GM18870 (cell line): ENCODE results near the gene CIITA.
"Not testable (repeated sequence)": the region's sequence is repeated elsewhere in the genome, so short reads cannot be mapped to it uniquely, and the experiment has no call there.

Experiments
- ATAC-seq: cut with Tn5 transposase; IDR thresholded peaks from one replicate; pipeline ENCODE4 v1.9.1; 2021; ENCODE audit warnings: moderate library complexity; ENCODE audit not compliant: unreplicated experiment

CIITA gene

DNA sequence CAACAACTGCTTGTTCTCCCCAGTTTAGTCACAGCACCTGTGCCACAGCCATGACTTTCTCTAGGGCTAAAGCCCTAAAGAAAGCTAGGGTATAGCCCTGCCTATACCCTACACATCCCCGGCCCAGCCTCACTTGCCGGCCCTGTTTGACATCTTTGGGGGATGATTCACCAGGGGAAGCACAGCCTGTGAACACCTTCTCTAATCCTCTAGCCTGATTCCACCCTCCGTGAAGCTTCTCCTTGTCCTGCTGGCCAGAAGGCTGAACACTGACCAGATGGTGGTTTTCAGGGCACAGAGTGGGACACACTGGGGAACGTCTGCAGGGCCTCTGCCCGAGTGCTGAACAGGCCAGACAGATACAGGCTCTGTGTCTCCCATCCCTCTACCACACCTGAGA is 73.4 kb downstream of the CIITA start:
- no peak for ATAC-seq

DNA sequence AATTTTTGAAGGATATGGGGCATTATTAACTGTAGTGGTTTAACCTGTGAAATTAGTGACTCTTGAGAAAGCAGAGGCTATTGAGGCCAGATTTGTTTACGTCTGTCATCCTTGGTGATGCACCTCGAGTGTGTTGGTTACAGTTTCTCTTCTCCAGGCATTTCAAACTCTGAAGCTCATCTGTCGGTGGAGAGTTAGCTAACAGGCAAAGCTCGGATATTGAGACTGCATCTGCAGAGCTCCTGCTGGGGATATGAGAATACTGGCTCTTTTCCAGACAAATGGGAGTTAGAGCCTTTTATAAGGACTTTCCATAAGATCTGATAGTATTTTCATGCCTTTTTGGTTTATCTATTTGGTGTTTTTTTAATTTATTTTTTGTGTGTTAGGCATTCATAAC is 74.0 kb downstream of the CIITA start:
- no peak for ATAC-seq

DNA sequence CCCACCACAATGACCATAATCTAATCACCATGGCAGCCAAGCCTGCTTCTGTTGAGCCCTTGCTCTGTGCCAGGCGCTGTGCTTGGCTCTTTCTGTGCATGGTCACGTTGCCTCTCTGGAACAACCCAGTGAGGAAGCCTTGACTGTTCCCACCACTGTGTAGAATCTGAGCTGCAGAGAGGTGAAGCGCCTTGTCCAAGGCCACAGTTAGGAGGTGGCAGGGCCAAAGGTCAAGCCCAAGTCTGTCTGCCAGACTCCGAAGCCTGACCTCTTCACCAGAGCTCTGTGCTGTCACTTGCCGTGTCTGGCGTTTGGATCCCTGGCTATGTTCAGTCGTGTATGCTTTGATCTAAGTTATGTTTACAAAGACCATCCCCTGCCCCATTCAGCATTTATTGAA is 77.9 kb downstream of the CIITA start:
- ATAC-seq, result no peak

DNA sequence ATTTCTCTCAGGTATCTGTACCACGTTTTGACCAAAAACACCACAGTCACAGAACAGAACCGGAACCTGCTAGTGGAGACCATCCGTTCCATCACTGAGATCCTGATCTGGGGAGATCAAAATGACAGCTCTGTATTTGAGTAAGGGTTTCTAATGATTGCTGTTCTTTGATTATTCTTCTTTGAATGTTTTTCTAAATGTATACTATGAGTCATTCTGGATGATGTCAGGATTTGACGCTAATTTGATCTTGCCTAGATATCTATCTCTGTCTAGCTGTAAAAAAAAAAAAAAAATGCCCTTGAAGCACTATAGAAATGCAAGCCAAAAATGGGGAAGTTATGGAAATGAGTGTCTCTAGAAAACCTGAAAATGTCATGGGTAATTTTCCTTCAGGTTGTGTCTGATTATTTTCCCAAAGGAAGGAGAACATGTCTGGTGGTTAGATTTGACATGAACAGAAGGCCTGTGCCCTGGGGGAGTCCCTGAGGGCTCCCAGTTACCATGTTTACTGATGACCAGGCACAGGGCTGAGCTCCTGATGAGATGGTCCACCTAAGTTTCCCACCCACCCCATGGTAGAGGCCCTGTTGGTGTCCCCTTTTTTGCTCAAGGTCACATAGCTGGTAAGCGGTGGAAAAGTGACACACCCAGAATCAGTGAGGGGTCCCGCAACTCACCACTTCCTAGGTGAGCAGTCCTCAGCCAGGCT is 80.9 kb downstream of the CIITA start:
- ATAC-seq, result peak; percentile 54

DNA sequence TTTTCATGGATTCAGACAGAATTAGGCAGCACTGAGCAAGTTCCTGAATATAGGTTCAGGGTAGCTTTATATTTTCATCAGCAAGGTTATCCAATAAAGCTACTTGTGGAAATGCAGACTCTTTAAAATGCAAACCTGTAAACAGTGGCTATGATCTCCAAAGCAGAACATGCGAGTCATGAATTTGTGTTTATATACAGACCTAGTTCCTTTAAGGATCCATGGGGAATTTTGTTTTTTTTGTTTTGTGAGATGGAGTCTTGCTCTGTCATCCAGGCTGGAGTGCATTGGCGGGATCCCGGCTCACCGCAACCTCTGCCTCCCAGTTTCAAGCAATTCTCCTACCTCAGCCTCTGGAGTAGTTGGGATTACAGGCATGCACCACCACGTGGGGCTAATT is 82.2 kb downstream of the CIITA start:
- ATAC-seq, result no peak

DNA sequence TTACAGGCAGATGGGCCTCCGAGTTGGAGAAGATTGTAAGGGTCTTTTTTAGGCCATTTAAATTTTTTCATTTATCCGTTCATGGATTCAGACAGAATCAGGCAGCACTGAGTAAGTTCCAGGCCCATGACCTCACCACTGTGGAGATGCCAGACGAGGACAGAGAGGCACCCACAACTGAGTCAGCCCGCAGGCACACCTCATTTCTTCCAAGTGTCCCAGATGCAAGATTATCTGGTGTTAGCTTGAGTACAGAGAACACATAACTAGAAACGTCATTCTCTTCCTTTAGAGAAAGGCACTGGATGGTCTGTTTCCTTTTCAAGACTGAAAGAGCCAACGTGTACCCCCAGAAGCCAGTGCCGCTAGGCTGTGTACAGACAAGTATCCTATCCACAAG is 84.2 kb downstream of the CIITA start:
- no peak for ATAC-seq

DNA sequence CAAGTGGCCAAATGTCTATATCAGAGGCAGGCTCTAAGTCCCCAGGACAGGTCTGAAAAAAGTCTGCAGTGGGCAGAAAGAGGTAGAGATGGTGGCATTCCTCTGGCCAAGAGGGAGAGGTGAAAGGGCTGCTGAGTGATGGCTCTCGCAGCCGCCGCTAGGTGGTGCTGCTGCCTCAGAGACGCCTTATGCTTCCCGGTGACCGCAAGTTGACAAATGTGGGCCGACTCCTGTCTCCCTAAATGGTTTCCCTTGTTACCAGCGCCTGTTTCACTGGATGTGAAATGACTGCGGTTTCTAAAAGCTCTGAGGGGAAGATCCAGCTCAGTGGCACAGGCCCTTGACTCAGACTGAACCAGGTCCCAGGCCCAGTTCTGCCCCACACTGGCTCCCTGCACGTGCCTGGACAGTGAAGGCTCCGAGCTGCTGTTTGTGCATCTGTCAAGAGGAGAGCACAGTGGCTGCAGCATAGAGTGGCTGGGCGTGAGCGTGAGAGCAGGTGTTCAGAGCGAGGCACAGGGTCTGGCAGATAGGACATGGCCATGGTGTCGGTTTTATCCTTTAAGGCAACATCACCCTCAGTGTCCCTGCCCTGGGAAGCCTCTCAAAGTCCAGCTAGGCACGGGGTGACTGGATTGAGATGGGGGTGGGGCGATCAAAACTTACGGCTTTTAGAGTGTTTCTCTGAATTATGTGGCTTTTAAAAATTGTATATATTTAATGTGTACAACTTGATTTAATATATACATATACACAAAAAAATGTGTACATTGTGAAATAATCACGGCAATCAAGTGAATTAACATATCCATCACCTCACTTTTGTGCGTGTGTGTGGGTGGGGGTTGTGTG is 87.3 kb downstream of the CIITA start:
- peak; percentile 37 for ATAC-seq

DNA sequence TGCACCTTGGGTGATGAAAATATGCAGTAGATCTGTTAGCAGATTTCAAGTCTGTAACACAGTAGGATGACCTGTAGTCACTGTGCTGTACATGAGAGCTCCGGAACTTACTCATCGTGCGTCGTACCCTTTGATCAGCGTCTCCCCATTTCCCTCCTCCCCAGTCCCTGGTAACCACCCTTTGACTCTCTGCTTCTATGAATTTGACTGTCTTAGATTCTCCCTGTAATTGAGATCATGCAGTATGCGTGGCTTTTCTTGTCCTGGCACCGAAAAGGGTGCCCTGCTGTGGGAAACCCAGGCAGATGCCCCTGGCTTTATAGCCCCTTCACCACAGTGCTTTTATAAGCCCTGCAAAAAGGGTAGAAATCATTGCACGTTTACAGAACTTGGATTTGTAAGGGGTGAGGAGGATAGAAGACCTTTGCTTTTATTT is 87.9 kb downstream of the CIITA start:
- ATAC-seq, result peak; percentile 37

DNA sequence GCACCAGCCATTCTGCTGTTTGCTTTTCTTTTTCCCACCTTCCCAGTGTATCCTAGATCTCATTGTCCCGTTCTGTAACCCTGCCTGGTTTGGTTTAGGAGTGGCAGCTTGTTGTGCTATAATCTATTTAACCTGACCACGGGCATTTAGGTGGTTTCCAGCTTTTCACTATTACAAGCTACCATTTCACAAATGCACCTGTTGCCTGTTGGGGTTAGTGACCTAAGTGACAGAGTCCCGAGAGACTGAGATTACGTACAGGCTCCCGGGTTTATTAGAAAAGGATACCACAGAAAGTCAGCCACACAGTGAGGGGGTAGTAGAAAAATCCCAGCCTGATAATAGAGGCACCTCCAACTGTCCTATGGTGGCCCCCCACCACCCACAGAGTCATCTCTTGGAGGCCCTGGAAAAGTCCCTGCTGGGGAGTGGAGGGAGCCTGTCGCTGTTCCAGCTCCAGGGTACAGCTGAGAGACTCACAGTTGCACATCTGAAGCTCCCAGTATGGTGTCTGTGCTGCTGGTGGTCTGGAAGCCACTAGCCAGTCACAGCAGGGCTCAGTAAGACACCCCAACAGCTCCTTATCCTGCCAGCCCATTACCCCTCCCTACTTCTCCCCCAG is 88.5 kb downstream of the CIITA start:
- peak; percentile 76 for ATAC-seq

DNA sequence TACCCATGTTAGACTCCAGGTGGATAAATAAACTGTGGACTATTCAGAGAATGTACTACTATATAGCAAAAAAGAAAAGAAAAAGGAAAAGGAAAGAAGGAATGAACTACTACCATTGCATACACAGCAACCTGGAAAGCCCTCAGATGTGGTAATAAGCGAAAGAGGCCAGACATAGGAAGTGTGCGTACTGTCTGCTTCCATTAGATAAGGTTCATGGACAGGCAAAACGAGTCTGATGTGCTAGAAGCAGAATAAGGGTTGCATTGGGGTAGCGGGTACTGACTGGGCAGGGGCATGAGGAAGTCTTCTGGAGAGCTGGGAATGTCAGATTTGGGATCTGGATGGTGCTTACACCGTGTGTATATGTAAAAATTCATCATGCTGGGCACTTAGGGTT is 89.1 kb downstream of the CIITA start:
- ATAC-seq, result no peak

DNA sequence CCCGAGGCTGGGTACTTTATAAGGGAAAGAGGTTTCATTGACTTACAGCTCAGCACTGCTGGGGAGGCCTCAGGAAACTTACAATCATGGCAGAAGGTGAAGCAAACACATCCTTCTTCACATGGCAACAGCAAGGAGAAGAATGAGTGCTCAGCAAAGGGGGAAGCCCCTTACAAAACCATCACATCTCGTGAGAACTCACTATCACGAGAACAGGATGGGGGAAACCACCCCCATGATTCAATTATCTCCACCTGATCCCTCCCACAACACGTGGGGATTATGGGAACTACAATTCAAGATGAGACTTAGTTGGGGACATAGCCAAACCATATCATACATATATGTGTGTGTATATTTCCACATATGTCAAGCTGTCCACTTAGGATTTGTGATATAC is 89.6 kb downstream of the CIITA start:
- not testable (repeated sequence) for ATAC-seq

DNA sequence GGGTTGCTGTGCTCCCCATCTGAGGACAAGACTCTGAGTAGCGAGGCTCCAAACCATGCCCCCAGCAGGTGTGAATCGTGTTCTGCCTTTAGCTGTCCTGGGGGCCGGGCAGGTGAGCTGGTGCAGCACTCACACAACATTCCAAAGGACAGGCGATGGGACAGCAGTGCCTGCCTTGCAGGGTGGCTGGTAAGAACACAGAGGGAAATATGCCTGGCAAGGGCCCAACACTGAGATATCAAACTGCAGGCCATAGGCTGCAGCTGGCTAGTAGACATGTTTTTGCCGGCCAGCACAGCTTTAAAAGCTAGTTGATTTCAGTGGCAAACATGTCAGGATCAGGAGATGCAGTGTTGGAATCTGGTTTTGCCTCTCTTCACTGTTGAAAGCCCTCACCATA is 91.0 kb downstream of the CIITA start:
- ATAC-seq, result no peak

DNA sequence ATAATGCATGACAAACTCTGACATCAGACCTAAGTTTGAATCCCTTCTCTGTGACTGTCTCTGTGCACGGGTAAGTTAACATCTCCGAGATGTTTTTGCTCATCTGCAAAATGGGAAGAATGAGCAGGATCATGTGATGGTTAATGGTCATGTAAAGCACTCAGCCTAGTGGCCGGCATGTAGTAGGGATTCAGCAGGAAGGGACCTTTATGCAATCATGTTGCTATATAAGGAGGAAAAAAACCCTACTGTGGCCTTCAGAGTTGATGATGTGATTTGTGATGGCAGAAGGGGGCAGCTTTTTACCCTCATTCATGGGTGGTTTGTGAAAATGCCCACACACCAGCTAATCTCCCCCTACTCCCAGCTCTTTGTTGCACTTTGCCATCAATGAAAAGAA is 91.5 kb downstream of the CIITA start:
- no peak for ATAC-seq

DNA sequence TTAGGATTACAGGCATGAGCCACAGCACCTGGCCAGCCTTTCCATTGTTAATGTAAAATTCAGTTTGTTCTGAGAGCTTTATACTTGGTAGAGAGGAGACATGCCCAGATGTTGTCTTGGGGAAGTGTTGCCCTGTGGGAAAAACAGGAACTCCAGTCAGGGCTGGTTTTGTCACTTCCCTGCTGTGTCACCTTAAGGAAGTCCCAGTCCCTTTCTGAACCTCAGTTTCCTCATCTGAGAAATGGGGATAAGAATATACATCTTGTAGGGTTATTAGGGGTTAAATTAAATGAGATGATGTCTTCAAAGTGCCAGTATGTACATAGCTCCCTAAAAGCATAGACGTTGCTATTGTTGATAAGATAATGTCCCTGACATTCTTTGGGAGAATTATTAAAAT is 92.6 kb downstream of the CIITA start:
- no peak for ATAC-seq

DNA sequence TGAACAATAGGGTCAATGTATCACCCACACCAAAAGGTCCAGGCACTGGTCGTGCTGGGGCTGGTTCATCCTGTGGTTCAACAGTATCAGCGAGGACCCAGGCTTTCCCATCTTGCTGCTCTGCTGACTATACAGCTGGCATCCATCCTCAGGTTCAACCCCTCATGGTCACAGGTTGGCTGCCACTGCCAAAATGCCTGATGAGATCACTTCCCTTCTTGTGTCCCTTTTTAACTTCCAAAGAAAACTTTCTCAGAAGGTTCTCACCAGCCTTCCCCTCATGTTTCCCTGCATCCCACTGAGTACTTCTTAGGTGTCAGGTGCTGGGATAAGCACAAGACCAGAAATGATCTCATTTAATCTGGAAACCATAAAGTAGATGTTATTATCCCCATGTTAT is 93.1 kb downstream of the CIITA start:
- no peak for ATAC-seq

DNA sequence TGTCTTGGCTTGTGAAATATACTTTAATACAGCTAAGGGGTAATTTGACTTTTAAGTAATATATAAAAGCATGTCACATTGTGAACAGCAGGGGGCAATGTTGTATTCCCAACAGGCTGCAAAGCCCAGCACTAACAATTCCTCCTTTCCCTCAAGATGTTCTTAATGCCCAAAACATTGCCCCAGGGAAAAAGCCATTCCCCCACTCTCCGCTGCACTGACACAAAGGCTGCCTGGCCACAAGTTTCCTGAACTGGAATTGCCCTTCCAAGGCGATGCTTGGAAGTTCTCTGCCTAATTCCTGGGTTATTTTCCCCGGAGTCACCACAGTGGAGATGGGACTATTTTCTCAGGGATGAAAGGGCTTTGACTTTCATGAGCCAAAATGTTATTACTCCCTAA is 94.6 kb downstream of the CIITA start:
- no peak for ATAC-seq

DNA sequence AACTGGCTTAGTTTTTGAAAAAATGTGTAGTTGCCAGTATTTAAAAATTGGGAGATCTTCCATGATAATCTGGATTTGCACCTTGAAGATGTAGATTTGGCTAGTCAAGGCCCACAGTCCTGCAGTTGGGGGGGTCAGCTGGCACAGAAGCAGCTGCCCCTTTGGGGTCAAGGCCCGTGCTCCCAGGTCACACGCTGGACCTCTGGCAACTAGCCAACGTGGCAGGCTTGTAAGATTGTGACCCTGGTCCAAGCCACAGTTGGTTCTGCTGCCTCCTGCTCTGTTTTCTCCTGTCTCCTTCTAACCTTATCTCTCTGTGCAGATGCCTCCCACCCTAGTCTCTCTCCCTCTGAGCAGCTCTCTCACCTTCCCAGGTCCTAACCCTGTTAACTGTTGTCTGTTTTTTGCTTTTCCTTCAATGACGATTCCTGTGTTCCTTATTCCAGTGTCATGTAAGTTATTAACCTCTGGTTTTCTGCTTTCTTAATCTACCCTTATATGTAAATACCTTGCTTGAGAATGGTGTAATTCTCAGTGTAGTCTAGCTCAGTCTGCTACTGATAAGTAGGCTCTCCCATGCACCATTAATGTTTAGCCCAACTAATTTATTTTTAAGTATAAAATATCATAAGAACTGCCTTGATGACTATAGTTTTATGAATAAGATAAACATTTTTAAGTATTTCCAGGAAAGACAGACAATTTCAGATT is 95.3 kb downstream of the CIITA start:
- no peak for ATAC-seq

DNA sequence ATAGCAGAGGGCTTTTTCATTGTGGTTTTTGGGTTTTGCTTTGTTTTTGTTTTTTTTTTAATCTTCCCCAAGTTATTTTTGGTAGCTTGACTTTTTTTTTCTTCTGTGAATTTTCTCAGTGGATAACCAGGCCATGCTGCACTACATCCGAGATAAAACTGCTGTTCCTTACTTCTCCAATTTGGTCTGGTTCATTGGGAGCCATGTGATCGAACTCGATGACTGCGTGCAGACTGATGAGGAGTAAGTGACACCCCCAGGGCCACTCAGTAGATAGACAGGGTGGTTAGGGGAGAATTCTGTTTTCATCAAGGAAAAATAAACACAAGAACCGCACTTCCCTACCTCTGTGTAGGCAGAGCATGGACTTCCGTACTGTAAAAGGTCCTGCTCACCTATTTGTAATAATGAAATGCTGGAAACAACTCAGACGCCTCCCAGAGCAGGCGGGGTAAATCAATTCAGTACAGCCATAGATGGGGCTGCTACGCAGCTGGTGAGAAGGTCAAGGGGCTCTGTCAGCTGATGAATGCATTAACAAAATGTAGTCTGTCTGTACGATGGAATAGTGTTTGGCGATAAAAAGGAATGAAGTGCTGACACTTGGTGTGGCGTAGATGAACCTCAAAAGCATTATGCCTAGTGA is 95.9 kb downstream of the CIITA start:
- no peak for ATAC-seq

DNA sequence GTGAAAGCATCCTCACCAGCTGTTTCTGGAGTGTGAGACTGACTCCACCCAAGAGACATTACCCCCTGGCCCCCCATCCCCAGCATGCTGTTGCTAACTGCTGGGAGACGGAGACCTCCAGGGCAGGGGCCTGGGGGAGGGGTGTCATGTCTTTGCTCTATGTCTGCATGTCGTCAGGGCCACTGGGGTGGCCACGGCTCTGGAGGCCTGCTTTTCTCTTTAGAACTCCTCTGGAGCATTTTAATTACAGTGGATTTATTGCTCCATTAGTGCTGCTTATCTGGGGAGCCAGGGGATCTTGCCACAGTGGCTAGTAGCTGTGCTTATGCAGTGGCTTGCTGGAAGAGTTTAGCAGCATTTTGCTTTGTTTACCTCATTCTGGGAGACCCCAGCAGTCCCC is 99.6 kb downstream of the CIITA start:
- no peak for ATAC-seq

DNA sequence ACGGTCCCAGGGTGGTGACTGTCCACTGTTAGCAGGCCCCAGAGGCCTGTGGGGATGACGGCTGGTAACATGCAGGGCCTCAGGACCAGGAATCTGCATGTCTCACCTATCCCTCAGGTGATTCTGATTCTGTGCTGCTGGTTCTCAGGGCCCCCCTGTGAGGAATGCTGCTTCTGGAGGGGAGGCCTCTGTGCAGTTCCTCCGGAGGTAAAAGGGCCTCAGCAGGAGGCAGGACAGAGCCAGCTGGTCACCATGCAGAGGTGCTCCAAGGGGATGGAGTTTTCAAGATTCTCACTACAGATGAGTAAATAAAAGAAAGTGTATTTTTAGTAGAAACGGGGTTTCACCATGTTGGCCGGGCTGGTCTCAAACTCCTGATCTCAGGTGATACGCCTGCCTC is 101.1 kb downstream of the CIITA start:
- no peak for ATAC-seq
